Measurements from ENCODE around the gene SLC66A1. TPM values are rescaled to one million over a fixed set of nuclear protein-coding genes. Genes with fewer than 3 reads are reported as not detected.

SLC66A1 gene
- total RNA-seq, 1 experiment from 2014 or later = 22.5 TPM

GRCh38 chr1:19363536-19364152 is 51.5 kb downstream of the SLC66A1 start:
- Mint-ChIP-seq H3K4me3 (no peak overlapping the region), H3K36me3 (ENCODE audit: insufficient read depth in 1 of 3, low read depth in 3 of 3) (peaks cover 2 to 10% (median 10%) of the 10 kb centered on the region in 3 experiments; a peak in 5 of 7 replicates), H3K9me3 (no peaks in the 10 kb centered on the region), H3K27ac (peak overlapping the region in 2 of 3 experiments; percentile 61 to 66; a peak in 4 of 7 replicates), H3K27me3 (ENCODE audit: low read depth) (peaks cover 1% of the 10 kb centered on the region; the same call in 1 of the 2 replicates), H3K4me1 (peaks cover 25 to 26% of the 10 kb centered on the region in 2 experiments)
- H3K14ac ChIP-seq (ENCODE audit: insufficient read depth, low read length) = no peak overlapping the region
- no peak overlapping the region for H2AK5ac ChIP-seq (ENCODE audit: insufficient read length, low read length)
- H4K8ac ChIP-seq (replicated peaks; ENCODE audit: insufficient read length, low read depth, low read length) = no peak overlapping the region
- no peak overlapping the region for H2AFZ ChIP-seq (ENCODE audit: low read length)
- no peak overlapping the region for H2BK15ac ChIP-seq (ENCODE audit: low read depth, low read length)
- H2BK5ac ChIP-seq (ENCODE audit: insufficient read length, low read length) = no peak overlapping the region
- H3K9ac ChIP-seq (ENCODE audit: extremely low read depth, insufficient read length, low read length) = no peak overlapping the region
- no peaks in the 10 kb centered on the region for H3K9me3 ChIP-seq (ENCODE audit: control insufficient read depth, low read depth, low read length)
- H3T11ph ChIP-seq (ENCODE audit: low read length) = no peak overlapping the region
- WGBS (ENCODE audit: extremely low coverage, insufficient read length, low lambda C conversion rate) = no CpG with 5 or more reads among the region's 8 CpGs
- no peak overlapping the region for H2BK12ac ChIP-seq (ENCODE audit: insufficient read length, low read depth, low read length)
- H3K27me3 ChIP-seq (ENCODE audit: insufficient read depth, low read length) = no peaks in the 10 kb centered on the region
- no peak overlapping the region for H3K27ac ChIP-seq (ENCODE audit: insufficient read length, low read depth, low read length)
- no peak overlapping the region for H3K18ac ChIP-seq (ENCODE audit: insufficient read length, low read depth, low read length)
- H4K5ac ChIP-seq (ENCODE audit: insufficient read length, low read depth, low read length) = no peak overlapping the region
- H4K20me1 ChIP-seq (ENCODE audit: control insufficient read depth, insufficient read depth, insufficient read length) = no peaks in the 10 kb centered on the region
- no peak for TF ChIP-seq CTCF (conservative IDR thresholded peaks at IDR 0.05)
- no peak overlapping the region for H2BK20ac ChIP-seq (ENCODE audit: low read depth, low read length, poor library complexity, severe bottlenecking)
- H2BK120ac ChIP-seq (ENCODE audit: low read depth, low read length, poor library complexity, severe bottlenecking) = no peak overlapping the region
- no peak for DNase-seq
- no peak overlapping the region for H3K23ac ChIP-seq (ENCODE audit: insufficient read length, low read depth, low read length)
- no peak overlapping the region for H4K91ac ChIP-seq (ENCODE audit: insufficient read length, low read depth, low read length)
- no peaks in the 10 kb centered on the region for H3K4me1 ChIP-seq (ENCODE audit: insufficient read depth, low read length)
- no peaks in the 10 kb centered on the region for H3K23me2 ChIP-seq (ENCODE audit: insufficient read length, low read depth, low read length, poor library complexity, severe bottlenecking)
- H3K56ac ChIP-seq (ENCODE audit: insufficient read length, low read depth, low read length) = no peak overlapping the region
- H3K79me1 ChIP-seq (ENCODE audit: insufficient read depth, low read depth, low read length, poor library complexity, severe bottlenecking) = peaks cover 5% of the 10 kb centered on the region
- H3K4ac ChIP-seq (ENCODE audit: low read depth, low read length) = no peak overlapping the region
- no peak overlapping the region for H3K4me2 ChIP-seq (ENCODE audit: insufficient read depth, insufficient read length, low read length)
- H3K79me2 ChIP-seq (ENCODE audit: insufficient read depth, low read length) = peaks cover 5% of the 10 kb centered on the region; the same call in 1 of the 2 replicates
